HG03378 (cell line): Measurements from ENCODE around the gene ILRUN.
"Not testable (repeated sequence)": the region's sequence is repeated elsewhere in the genome, so short reads cannot be mapped to it uniquely, and the experiment has no call there.

Experiments
- ATAC-seq: cut with Tn5 transposase; IDR thresholded peaks from one replicate; pipeline ENCODE4 v1.9.1; 2021; ENCODE audit warnings: mild to moderate bottlenecking, moderate library complexity; ENCODE audit not compliant: unreplicated experiment

The ILRUN gene

DNA sequence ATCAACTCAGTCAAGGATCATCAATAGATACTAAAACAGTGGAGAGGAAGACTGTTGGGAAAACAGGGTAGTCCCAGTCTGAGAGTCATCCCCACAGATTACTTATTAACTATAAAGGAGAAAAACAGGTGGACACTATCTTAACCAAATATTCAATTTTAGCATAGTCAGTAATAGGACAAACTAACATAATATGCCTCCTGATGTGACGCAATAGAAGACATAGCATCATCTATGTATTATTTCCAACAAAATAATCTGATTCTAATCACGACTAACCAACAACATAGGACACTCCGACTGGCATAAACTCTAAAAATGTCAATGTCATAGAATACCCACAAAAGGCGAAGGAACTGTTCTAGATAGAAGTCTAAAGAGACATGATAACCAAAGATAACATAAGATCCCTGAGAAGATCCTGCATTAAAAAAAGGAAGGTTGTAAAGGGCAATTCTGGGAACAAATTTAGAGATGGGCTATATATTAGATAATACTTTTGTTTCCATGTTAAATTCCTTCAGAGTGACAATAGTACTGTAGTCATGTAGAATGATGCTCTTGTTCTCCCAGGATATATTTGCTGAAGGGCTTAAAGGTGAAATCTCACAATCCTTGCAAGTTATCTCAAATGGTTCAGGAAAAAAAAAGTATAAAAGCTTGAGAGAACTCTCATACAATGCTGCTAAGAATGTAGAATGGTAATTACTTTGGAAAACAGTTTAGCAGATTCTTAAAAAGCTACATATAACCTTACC, 28.9 kb downstream of the ILRUN start:
- ATAC-seq: no peak

DNA sequence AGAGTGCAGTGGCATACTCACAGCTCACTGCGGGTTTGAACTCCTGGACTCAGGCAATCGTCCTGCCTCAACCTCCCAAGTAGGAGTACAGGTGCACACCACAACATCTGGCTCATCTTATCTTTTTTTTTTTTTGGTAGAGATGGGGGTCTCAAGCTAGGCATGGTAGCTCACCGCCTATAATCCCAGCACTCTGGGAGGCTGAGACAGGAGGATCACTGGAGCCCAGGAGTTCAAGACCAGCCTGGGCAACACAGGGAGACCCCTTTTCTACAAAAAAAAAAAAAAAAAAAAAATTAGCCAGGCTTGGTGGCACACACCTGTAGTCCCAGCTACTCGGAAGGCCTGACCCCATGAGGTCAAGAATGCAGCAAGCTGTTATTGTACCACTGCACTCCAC, 31.5 kb downstream of the ILRUN start:
- ATAC-seq: no peak

DNA sequence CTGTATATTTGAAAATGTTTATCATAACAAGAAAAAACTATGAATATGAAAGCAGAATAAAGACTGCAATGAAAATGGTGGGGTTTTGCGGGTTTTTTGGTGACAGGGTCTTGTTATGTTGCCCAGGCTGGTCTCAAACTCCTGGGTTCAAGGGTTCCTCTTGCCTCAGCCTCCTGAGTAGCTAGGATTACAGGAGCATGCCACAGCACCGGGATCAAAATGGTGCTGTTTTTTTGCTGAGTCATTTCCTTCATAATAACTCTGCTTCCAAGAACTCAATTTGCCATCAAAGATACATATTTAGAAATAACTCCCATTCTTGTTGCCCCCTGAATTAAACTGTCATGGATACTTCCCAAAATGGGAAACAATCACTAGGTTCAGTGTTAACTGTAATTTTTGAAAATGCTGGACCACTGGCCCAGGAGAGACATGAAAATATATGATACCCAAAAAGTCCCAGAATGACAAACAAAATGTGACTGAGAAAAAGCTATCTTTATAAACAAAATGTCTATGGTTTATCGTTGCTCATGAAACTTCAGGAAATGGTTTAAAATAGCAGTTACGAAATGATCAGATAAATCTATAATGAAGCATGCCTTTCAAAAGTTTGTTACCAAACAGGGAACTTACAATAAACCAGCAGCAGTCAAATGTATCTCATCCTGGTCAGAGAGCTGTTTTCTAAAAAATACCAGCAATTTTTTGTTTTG, 32.2 kb downstream of the ILRUN start:
- ATAC-seq: no peak

DNA sequence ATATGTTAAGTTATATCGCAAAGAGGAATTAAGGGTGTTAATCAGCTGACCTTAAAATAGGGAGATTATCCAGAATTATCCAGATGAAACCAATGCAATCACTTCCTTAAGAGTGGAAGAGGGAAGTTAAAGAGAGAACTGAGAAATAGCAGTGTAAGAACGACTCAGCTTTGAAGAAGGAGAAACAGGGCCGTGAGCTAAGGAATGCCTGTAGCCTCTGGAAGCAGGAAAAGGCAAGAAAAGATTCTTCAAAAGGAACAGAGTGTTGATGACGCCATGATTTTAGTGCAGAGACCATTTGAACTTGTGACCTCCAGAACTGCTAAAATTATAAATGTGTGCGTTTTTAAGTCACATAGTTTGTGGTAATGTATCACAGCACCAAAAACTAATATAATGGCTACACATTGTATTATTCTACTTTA, 32.7 kb downstream of the ILRUN start:
- no peak for ATAC-seq

DNA sequence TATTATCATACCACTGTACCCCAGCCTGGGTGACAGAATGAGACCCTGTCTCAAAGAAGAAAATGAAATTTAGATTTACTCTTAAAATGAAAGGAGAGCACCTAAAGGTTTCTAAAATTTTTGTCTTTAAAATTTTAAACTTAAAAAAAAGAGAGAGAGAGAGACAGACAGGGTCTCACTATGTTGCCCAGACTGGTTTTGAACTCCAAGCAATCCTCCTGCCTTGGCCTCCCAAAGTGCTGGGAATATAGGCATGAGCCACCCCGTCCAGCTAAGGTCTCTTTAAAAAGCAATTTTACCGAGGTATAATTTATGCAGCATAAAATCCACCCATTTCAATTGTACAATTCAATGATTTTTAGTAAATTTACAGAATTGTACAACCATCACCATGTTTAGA, 33.2 kb downstream of the ILRUN start:
- no peak for ATAC-seq

DNA sequence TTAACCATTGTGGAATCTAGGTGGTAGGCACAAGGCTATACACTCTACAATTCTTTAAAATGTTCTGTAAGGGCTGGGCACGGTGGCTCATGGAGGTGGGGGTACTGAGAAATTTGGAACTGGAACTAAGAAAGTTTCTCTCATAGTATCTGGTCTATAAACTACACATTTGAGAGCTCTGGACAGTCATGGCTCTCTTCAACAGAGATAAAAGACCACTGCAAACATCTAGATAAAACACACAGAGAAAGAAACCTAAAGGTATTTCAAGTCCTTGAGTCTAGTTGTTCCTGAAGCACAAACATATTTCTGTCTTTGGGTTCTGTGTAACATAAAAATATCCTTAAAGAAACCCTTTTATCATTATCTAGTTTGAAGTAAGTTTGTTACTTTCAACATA, 35.2 kb downstream of the ILRUN start:
- ATAC-seq: no peak

DNA sequence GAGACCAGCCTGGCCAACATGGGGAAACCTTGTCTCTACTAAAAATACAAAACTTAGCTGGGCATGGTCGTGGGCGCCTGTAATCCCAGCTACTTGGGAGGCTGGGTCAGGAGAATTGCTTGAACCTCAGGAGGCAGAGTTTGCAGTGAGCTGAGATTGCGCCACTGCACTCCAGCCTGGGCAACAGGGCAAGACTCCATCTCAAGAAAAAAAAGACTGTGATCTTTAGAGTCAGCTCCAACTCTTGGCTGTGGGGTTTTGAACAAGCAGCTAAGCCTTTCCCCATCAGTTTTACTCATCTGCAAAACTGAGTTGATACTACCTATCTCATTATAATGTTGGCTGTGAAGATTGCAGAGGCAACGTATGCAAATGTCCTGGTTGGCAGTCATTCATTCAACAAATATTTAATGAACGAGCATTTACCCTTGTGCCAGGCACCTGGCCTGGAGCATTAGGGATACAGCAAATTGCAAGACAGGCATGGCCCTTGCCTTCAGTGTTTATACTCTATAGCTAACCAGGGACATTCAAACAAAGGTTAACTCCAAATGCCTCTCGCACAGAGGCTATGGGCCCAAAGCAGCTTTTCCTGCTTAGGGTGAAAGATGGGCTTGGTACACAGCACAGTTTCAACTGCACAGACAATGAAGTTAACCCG, 37.8 kb downstream of the ILRUN start:
- ATAC-seq: no peak

DNA sequence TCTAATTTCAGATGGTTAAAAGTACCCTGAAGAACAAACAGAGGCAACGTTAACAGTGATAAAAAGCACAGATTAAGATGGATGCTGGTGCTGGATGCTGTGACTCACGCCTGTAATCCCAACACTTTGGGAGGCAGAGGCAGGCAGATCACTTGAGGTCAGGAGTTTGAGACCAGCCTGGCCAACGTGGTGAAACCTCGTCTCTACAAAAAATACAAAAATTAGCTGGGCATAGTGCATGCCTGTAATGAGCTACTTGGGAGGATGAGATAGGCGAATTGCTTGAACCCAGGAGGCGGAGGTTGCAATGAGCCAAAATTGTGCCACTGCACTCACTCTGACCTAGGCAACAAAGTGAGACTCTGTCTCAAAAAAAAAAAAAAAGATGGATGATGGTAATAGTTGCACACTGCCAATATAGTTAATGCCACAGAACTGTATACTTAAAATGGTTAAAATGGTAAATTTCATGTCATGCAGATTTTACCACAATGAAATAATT, 38.5 kb downstream of the ILRUN start:
- ATAC-seq: not testable (repeated sequence)

DNA sequence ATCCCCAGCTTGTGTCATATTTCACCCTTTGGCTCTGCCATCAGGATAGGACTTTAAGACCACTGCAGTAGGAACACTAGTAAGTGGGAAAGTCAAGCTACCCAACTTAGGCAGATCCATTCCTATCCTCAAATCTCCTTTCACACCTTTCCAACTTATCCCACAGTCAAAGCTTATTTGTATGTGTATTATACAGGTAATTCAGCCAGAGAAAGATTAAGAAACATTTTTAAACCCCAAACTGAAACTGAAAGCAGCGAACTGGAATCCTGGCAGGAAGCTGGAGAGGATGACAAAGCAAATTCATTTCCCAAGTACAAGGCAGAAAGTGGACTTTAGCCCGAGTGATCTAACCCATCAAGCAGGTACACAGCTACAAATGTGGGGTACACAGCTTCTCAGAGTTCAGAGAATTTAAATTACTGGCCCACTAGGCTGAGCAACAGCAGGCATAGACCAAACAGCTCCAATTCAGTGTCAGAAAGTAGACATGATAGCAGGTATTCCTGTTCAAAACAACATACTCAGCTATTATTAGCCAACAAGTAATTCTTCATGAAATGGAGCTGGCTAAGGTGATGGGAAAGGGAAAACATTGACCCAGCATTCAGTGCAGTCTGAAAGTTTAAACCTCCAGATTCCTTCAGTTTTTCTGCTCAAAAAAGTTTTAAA, 39.1 kb downstream of the ILRUN start:
- ATAC-seq: no peak

DNA sequence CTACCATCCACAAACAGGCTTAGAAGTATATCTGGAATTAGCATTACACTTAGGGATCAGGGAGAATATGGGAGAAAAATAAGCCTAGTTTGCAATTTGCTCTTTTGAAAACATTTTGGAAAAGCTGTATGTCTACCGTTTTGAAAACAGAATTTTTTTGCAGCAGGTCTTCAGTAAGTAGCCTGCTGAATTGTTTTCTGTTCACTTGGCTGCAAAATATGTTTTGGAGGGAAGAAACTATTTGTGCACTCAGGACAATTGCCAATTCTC, 39.6 kb downstream of the ILRUN start:
- no peak for ATAC-seq

DNA sequence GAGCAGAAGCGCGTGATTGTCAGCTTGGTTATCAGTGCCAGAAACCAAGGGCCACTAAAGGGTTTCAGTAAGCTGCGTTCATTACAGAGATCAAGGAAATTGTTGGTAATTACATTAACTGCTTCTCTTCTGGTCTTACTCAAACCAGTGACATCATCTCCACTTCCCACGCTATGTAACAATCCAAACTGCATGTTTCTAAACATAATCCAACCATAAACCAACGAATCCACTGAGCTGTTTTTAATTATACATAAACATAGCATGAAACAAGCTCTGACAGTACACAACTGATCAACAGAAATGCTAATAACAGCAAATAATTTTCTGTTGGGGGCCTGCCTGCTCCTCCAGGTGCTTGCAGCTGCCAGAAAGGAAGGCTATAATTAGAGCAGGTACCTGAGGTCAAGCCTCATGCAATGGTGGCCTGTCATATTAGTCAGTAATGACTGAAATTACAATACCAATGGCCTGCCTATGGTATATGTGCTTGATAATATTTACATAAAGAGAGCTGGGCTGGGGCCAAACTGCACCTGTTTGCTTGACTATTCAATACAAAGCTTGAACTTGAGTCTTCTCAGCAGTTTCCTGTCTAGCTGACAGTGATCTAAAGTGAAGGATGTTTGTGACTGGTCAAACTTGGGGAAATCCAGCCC, 40.1 kb downstream of the ILRUN start:
- ATAC-seq: peak; percentile 91

DNA sequence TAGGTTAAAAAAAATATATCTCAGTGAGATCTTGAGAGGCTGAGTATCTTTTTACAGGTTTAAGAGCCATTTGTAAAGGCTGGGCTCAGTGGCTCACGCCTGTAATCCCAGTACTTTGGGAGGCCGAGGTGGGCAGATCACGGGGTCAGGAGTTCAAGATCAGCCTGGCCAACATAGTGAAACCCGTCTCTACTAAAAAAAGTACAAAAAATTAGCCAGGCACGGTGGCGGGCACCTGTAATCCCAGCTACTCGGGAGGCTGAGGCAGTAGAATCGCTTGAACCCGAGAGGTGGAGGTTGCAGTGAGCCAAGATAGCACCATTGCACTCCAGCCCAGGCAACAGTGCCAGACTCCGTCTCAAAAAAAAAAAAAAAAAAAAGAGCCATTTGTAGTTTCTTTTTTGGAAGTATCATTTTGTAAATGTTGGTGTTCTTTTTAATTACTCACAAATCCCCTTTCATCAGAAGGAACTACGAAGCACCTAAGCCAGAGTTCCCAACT, 40.6 kb downstream of the ILRUN start:
- not testable (repeated sequence) for ATAC-seq

DNA sequence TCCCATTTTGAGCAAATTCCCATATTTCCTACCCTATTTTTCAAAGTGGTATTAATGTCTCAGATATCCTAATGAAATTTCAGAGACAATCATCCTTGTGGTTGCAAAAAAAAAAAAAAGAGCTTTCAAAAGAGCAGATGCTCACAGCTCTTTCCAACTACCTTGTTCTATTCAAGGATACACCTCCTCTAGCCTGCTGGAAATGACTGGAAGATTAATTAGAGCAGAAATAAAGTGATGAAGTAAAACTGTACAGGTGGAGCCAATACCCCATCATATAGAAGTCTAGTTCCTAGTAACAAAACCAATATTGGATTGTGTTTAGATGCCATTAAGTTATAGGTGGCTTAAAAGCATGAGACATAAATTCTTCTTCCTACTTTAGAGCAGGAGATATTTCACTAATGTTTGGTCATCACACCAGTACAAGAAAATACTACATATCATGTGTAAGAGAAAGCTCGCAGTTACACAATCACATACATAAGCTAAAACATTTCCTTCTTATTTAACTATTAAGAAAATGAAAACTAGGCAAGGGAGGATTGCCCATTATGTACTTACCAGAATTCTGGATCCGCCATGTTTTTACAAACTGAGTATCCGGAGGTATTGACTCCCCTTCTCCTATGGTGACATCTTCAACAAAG, 42.4 kb downstream of the ILRUN start:
- ATAC-seq: no peak

DNA sequence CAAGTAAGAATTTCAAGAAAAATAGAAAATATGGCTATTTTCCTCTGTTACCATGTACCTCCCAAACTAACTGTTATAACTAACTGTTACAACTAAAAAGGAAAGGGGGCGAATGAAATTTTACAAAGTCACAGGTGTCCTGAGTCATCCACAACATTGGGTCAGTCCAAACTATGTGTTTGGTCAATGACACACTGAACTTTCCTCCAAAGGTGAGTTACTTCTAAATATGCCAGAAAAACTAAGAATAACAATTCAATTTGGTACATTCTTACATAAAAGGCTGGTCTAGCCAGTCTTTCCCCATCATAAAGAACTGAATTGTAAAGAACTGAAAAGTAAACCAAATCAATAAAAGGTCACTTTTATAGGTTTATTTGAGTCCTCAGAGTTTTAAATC, 44.3 kb downstream of the ILRUN start:
- ATAC-seq: no peak

DNA sequence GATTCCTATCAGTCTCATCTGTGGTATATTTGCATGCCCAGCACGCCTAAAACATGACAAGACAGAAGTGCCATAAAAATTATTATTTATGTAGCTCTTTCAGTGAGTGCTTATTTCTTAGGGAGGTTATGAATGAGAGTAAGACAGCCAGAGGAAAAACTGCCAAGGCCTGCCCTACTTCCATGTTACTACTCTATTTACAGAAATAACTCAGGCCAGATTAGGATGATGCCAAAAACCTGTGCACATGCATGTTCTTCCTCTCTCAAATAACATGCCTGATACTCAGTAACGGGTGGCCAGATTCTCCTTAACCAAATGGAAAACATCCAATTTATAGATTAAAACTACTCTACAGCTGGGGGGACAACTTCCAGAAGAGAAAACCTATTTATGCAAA, 45.7 kb downstream of the ILRUN start:
- ATAC-seq: no peak

DNA sequence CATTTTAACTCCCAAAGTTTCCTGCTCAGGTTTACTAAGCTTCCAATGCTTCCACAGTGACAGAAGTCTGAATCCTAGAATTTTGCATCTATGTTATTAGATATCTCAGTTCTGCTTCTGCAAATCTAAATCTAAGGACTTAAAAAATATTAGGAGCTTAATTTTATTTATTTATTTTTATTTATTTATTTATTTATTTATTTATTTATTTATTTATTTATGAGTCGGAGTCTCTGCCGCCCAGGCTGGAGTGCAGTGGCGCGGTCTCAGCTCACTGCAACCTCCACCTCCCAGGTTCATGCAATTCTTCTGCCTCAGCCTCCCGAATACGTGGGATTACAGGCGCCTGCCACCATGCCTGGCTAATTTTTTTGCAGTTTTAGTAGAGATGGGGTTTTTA, 46.3 kb downstream of the ILRUN start:
- ATAC-seq: not testable (repeated sequence)

DNA sequence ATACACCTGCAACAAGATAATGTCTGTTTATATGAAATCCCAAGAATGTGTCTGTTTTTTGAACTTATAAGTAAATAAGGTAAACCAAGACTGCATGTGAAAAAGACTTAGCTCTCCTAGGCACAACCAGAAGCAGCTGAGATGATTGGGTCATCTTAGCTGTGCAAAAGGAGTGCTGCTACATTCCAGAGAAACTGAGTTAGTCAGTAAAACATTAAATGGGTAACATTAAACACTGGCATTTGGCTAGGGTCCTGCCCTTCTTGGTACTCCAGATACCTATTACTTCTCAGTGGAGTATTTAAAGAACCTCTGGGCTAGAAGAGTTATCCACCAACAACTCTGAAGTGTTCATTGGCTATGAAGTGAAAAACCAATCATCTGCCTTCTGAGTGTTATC, 47.8 kb downstream of the ILRUN start:
- no peak for ATAC-seq
